Thyroid gland (tissue), 4 donors: Measurements from ENCODE around the gene MEGF6.

Experiments used
- CTCF ChIP-seq, 6 experiments: fragments of 200-600 bp in 3 of 6; fragments of 450-650 bp in 3 of 6; sonication (generic) in 3 of 6; IDR thresholded peaks; one replicate each; pipeline ENCODE4 v1.5.1; 2016 to 2019; ENCODE audit warnings: antibody characterized with exemption in 6 of 6, mild to moderate bottlenecking in 2 of 6, inconsistent platforms in 1 of 6, moderate library complexity in 1 of 6
- POLR2A ChIP-seq, 2 donors: fragments of 450-650 bp; IDR thresholded peaks; one replicate each; pipeline ENCODE4 v1.6.1; 2017; ENCODE audit warnings: antibody characterized with exemption in 2 of 2, mild to moderate bottlenecking in 2 of 2, moderate library complexity in 1 of 2

- TF ChIP-seq CTCF (IDR thresholded peaks at IDR 0.05) (no peak), POLR2A (IDR thresholded peaks at IDR 0.05) (no peak)
Measured at GRCh38 chr1:3502641-3503524, 108.4 kb downstream of the MEGF6 start.
